Adrenal gland (tissue), 5 donors: Measurements from ENCODE around the gene EIF4H.

Experiments used
- POLR2A ChIP-seq, 2 donors: fragments of 450-650 bp; IDR thresholded peaks; one replicate each; pipeline ENCODE4 v1.6.1; 2017; ENCODE audit warnings: antibody characterized with exemption in 2 of 2, mild to moderate bottlenecking in 2 of 2, moderate library complexity in 1 of 2
- TF ChIP-seq, protein P1 (sequence below), 6 experiments: fragments of 450-650 bp in 4 of 6; fragments of 200-600 bp in 2 of 6; sonication (generic) in 1 of 6; IDR thresholded peaks; 1 replicate in 5 of 6; 2 replicates in 1 of 6; pipeline versions ENCODE4 v1.5.1 to v1.8.0; 2016 to 2021; ENCODE audit warnings: antibody characterized with exemption in 6 of 6, mild to moderate bottlenecking in 2 of 6, moderate library complexity in 1 of 6
- donor health status: DM: no; HTN: no; CAD: no.

DNA sequence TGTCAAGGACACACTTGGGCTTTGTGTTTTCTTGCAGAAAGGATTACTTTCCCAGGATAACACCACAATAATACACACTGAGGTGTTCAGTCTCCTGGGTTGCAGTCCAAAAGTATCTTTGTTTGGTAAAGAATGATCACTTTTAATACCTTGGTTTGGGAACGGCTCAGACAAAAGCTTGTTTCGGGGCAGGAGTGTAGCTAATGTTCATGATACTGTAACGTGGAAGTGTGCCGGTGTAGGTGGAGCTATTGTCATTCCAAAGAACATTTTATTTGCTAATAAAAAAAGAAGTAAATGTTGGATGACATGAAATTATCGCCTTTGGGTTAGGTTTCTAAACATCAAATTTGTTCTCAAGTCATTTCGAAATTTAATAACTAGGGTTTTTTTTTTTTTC, 1.2 kb downstream of the EIF4H start:
- TF ChIP-seq, protein P1, sequence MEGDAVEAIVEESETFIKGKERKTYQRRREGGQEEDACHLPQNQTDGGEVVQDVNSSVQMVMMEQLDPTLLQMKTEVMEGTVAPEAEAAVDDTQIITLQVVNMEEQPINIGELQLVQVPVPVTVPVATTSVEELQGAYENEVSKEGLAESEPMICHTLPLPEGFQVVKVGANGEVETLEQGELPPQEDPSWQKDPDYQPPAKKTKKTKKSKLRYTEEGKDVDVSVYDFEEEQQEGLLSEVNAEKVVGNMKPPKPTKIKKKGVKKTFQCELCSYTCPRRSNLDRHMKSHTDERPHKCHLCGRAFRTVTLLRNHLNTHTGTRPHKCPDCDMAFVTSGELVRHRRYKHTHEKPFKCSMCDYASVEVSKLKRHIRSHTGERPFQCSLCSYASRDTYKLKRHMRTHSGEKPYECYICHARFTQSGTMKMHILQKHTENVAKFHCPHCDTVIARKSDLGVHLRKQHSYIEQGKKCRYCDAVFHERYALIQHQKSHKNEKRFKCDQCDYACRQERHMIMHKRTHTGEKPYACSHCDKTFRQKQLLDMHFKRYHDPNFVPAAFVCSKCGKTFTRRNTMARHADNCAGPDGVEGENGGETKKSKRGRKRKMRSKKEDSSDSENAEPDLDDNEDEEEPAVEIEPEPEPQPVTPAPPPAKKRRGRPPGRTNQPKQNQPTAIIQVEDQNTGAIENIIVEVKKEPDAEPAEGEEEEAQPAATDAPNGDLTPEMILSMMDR (IDR thresholded peaks at IDR 0.05), result no peak
- no peak for TF ChIP-seq POLR2A (IDR thresholded peaks at IDR 0.05)
